Camera-type eye (tissue), 1 donor: ENCODE measurements around the gene RASL12. TPM values are rescaled to one million over a fixed set of nuclear protein-coding genes. Genes with fewer than 3 reads are reported as not detected.

ENCODE experiments used
- total RNA-seq: library from RNA; depleted of rRNA; stranded (reverse); fragments of >200 nt; gene quantifications from one replicate; pipeline ENCODE4 v1.2.3, GENCODE V29; 2014

The RASL12 gene
- total RNA-seq, result 18.6 TPM

DNA sequence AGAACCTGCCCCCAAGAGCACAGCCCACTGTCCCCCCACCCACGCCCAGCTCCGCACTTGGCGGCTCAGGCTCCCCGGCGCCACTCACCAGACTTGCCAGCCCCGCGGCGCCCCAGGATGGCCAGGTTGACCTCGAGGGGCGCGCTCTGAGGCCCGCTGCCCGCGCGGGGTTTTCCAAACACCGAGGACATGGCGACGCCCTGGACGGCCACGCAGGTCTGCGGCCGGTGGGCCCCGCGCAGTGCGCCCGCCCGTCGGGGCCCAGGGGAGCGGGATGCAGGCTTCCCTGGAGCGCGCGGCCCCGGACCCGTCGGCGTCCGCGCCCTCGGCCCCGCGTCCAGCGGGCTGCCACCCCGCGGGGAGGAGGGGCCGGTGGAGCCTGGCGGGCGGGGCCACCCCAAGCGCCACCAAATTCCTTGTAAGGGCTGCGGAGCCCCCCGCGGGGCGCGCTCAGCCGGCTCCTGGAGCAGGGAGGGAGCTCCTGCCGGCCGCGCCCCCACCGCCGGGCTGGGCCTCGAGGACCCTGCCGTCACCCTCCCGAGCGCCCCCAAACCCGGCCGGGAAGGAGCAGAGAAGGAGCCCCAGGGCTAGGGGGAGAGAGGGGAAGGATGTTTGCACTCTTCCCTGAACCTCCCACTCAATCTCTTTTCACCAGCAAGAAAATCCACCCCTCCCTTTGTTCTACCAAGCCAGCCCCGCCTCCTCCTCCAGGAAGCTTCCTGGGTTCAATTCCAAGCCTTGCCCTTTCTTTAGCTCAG is at the start of gene RASL12:
TSS of gene RASL12 (minus strand) at position 347 of the 758 bp plus-strand sequence. CDS start at position 191, 156 bp downstream.

GRCh38 chr15:65115086-65115485 is 47.3 kb upstream of the RASL12 start, which contains the start of gene UBAP1L:
TSS of gene UBAP1L (minus strand) at chr15:65115200. CDS start at chr15:65106215, 8,985 bp downstream.

GRCh38 chr15:65076486-65077290 is 8.9 kb upstream of the RASL12 start, which contains the start of gene KBTBD13:
TSS of gene KBTBD13 (plus strand) at chr15:65076746. CDS start at chr15:65076816, 70 bp downstream.

GRCh38 chr15:65044724-65045481 is 22.9 kb downstream of the RASL12 start, which contains the start of gene SLC51B:
TSS of gene SLC51B (plus strand) at chr15:65045387. CDS start at chr15:65050005, 4,618 bp downstream.

GRCh38 chr15:65028921-65029735 is 38.7 kb downstream of the RASL12 start, which contains the start of gene MTFMT:
TSS of gene MTFMT (minus strand) at chr15:65029639. CDS start at chr15:65029613, 26 bp downstream.

Other genes with a start within 250 kb of the RASL12 start
- 5.7 TPM for gene PIF1, start 242.3 kb downstream of the RASL12 start, total RNA-seq
- gene PLEKHO2, start 226.1 kb downstream of the RASL12 start, total RNA-seq, result 34.1 TPM
- 10.4 TPM for gene ANKDD1A, start 156.1 kb downstream of the RASL12 start, total RNA-seq
- gene SPG21, start 78.1 kb downstream of the RASL12 start, total RNA-seq, result 77.7 TPM
- 23.9 TPM for gene MTFMT, start 38.4 kb downstream of the RASL12 start, total RNA-seq
- gene SLC51B, start 22.6 kb downstream of the RASL12 start, total RNA-seq, result 0.60 TPM
- gene KBTBD13, start 8.8 kb upstream of the RASL12 start, total RNA-seq, result not detected
- 22.0 TPM for gene UBAP1L, start 47.2 kb upstream of the RASL12 start, total RNA-seq
- gene PDCD7, start 65.8 kb upstream of the RASL12 start, total RNA-seq, result 27.2 TPM
- gene CLPX, start 117.4 kb upstream of the RASL12 start, total RNA-seq, result 100 TPM
- 9.2 TPM for gene CILP, start 143.5 kb upstream of the RASL12 start, total RNA-seq
- gene PARP16, start 218.9 kb upstream of the RASL12 start, total RNA-seq, result 12.1 TPM
- gene RNU5A-1, start 228.1 kb upstream of the RASL12 start, total RNA-seq, result not detected
- not detected for gene RNU5B-1, start 236.7 kb upstream of the RASL12 start, total RNA-seq